NCI-H187 (cell line): ENCODE data around the gene PLEK.

ENCODE experiments used
- DNase-seq, 2 experiments: peaks; one replicate each; lab custom pipeline; 2025; lab: John Stamatoyannopoulos, UW

Gene PLEK

GRCh38 chr2:68416081-68416675 lies 51.1 kb downstream of the PLEK start:
- no peak for DNase-seq

GRCh38 chr2:68417926-68418325 lies 52.8 kb downstream of the PLEK start:
- DNase-seq, result no peak

- DNase-seq, result no peak
These were observed 53.3 kb downstream of the PLEK start for GRCh38 chr2:68418419-68418818.

- DNase-seq, result no peak
These were observed 53.8 kb downstream of the PLEK start for GRCh38 chr2:68418855-68419254.

- DNase-seq, result no peak
These were observed 55.3 kb downstream of the PLEK start for GRCh38 chr2:68420254-68420910.

- DNase-seq, result no peak
These were observed 59.0 kb downstream of the PLEK start for GRCh38 chr2:68423966-68424650.

GRCh38 chr2:68425503-68425902 lies 60.4 kb downstream of the PLEK start:
- DNase-seq, result no peak

- DNase-seq, result no peak
These were observed 61.4 kb downstream of the PLEK start for GRCh38 chr2:68426446-68426845.

GRCh38 chr2:68426848-68427579 lies 61.9 kb downstream of the PLEK start:
- no peak for DNase-seq

GRCh38 chr2:68428126-68428525 lies 63.0 kb downstream of the PLEK start:
- no peak for DNase-seq

GRCh38 chr2:68428746-68429145 lies 63.7 kb downstream of the PLEK start:
- no peak for DNase-seq

- no peak for DNase-seq
These were observed 64.3 kb downstream of the PLEK start for GRCh38 chr2:68429311-68429826.

GRCh38 chr2:68431316-68431972 lies 66.4 kb downstream of the PLEK start:
- DNase-seq, result no peak

GRCh38 chr2:68432696-68433658 lies 67.9 kb downstream of the PLEK start:
- no peak for DNase-seq

GRCh38 chr2:68434981-68435380 lies 69.9 kb downstream of the PLEK start:
- no peak for DNase-seq

- no peak for DNase-seq
These were observed 70.5 kb downstream of the PLEK start for GRCh38 chr2:68435615-68436014.

GRCh38 chr2:68436270-68436669 lies 71.2 kb downstream of the PLEK start:
- no peak for DNase-seq

- no peak for DNase-seq
These were observed 73.6 kb downstream of the PLEK start for GRCh38 chr2:68438455-68439303.

GRCh38 chr2:68441179-68441993 lies 76.3 kb downstream of the PLEK start:
- peak; percentile 32 to 82 for DNase-seq
